ENCODE measurements around the gene TIMM21.

GRCh38 chr18:74166386-74166785 lies 18.1 kb downstream of the TIMM21 start:
- TF ChIP-seq POLR2A (IDR thresholded peaks at IDR 0.05; ENCODE audit: low read depth, low read length) (no peak), POLR2AphosphoS5 (IDR thresholded peaks at IDR 0.05; ENCODE audit: low read depth, low read length) (no peak), TAF1 (IDR thresholded peaks at IDR 0.05; ENCODE audit: low read depth, low read length) (no peak), SPI1 (IDR thresholded peaks at IDR 0.05; ENCODE audit: low read depth, low read length) (no peak), POU2F2 (IDR thresholded peaks at IDR 0.05; ENCODE audit: low read depth, low read length) (no peak), PAX5 (IDR thresholded peaks at IDR 0.05; ENCODE audit: insufficient read depth, low read length, severe bottlenecking) (no peak)

Data from GM12891 (cell line).